ENCODE data around the gene NR0B2.

DNA sequence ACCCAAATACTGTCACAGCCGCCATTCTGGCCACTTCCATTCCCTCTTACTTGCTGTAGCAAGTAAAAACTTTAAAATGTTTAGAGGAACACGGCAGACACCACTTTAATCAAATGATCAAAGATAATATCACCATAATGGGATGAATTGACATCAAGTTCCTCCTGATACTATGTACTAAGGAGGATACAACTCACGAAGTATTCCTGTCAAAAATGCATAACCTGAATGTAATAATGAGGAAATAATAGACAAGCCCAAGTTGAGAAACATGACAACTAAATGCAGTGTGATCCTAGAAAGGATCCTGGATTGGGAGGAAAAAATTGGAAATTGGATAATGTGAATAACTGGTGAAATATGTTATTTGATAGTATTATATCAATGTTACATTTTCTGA is 42.5 kb upstream of the NR0B2 start:
- TF ChIP-seq ZNF70 (CRISPR knock-in tag; IDR thresholded peaks at IDR 0.05) (no peak), PPARA (CRISPR knock-in tag; IDR thresholded peaks at IDR 0.05; ENCODE audit: borderline replicate concordance) (no peak), ZFP3 (CRISPR knock-in tag; IDR thresholded peaks at IDR 0.05) (no peak), CSDC2 (CRISPR knock-in tag; IDR thresholded peaks at IDR 0.05) (no peak), ARNTL (CRISPR knock-in tag; IDR thresholded peaks at IDR 0.05; ENCODE audit: borderline replicate concordance, low read depth) (no peak), ZNF565 (CRISPR knock-in tag; conservative IDR thresholded peaks at IDR 0.05; ENCODE audit: low read depth) (no peak), TCF4 (CRISPR knock-in tag; IDR thresholded peaks at IDR 0.05; ENCODE audit: borderline replicate concordance) (no peak)
- TF ChIP-seq, protein P1, sequence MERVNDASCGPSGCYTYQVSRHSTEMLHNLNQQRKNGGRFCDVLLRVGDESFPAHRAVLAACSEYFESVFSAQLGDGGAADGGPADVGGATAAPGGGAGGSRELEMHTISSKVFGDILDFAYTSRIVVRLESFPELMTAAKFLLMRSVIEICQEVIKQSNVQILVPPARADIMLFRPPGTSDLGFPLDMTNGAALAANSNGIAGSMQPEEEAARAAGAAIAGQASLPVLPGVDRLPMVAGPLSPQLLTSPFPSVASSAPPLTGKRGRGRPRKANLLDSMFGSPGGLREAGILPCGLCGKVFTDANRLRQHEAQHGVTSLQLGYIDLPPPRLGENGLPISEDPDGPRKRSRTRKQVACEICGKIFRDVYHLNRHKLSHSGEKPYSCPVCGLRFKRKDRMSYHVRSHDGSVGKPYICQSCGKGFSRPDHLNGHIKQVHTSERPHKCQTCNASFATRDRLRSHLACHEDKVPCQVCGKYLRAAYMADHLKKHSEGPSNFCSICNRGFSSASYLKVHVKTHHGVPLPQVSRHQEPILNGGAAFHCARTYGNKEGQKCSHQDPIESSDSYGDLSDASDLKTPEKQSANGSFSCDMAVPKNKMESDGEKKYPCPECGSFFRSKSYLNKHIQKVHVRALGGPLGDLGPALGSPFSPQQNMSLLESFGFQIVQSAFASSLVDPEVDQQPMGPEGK (CRISPR knock-in tag; IDR thresholded peaks at IDR 0.05; ENCODE audit: borderline replicate concordance) = no peak
- TF ChIP-seq, protein P2, sequence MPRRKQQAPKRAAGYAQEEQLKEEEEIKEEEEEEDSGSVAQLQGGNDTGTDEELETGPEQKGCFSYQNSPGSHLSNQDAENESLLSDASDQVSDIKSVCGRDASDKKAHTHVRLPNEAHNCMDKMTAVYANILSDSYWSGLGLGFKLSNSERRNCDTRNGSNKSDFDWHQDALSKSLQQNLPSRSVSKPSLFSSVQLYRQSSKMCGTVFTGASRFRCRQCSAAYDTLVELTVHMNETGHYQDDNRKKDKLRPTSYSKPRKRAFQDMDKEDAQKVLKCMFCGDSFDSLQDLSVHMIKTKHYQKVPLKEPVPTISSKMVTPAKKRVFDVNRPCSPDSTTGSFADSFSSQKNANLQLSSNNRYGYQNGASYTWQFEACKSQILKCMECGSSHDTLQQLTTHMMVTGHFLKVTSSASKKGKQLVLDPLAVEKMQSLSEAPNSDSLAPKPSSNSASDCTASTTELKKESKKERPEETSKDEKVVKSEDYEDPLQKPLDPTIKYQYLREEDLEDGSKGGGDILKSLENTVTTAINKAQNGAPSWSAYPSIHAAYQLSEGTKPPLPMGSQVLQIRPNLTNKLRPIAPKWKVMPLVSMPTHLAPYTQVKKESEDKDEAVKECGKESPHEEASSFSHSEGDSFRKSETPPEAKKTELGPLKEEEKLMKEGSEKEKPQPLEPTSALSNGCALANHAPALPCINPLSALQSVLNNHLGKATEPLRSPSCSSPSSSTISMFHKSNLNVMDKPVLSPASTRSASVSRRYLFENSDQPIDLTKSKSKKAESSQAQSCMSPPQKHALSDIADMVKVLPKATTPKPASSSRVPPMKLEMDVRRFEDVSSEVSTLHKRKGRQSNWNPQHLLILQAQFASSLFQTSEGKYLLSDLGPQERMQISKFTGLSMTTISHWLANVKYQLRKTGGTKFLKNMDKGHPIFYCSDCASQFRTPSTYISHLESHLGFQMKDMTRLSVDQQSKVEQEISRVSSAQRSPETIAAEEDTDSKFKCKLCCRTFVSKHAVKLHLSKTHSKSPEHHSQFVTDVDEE (CRISPR knock-in tag; IDR thresholded peaks at IDR 0.05) = no peak
- TF ChIP-seq, protein P3, sequence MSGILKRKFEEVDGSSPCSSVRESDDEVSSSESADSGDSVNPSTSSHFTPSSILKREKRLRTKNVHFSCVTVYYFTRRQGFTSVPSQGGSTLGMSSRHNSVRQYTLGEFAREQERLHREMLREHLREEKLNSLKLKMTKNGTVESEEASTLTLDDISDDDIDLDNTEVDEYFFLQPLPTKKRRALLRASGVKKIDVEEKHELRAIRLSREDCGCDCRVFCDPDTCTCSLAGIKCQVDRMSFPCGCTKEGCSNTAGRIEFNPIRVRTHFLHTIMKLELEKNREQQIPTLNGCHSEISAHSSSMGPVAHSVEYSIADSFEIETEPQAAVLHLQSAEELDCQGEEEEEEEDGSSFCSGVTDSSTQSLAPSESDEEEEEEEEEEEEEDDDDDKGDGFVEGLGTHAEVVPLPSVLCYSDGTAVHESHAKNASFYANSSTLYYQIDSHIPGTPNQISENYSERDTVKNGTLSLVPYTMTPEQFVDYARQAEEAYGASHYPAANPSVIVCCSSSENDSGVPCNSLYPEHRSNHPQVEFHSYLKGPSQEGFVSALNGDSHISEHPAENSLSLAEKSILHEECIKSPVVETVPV (CRISPR knock-in tag; IDR thresholded peaks at IDR 0.05) = no peak

Measured in SK-N-SH treated with all-trans-retinoic acid at 6 μM for 48 hours (cell line).